ENCODE measurements around the gene IL17RD.
"Not testable (repeated sequence)": the region's sequence is repeated elsewhere in the genome, so short reads cannot be mapped to it uniquely, and the experiment has no call there.

Gene IL17RD

DNA sequence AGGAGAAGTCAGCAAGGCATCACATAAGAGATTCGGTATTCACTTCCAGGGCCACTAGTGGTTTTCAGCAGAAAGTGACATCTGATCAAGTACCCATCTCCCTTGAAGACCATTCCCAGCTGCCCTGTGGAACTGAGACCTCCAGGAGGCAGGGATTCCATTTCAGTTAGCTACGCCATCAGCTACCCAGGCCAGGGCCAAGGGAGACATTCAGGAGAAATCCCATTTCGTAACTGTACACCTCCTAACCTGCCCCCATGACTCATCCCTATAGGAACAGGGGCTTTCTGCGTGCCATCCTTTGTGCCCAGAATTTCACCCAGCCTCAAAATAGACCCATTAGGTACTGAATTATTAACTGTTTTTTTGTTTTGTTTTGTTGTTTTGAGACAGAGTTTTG lies 79.9 kb downstream of the IL17RD start (continued):
- TF ChIP-seq ZNF561 (tag by site-specific recombination; IDR thresholded peaks at IDR 0.05; ENCODE audit: borderline replicate concordance) (no peak), ZNF830 (tag by site-specific recombination; IDR thresholded peaks at IDR 0.05; ENCODE audit: low read depth) (no peak)
- TF ChIP-seq, protein P1, sequence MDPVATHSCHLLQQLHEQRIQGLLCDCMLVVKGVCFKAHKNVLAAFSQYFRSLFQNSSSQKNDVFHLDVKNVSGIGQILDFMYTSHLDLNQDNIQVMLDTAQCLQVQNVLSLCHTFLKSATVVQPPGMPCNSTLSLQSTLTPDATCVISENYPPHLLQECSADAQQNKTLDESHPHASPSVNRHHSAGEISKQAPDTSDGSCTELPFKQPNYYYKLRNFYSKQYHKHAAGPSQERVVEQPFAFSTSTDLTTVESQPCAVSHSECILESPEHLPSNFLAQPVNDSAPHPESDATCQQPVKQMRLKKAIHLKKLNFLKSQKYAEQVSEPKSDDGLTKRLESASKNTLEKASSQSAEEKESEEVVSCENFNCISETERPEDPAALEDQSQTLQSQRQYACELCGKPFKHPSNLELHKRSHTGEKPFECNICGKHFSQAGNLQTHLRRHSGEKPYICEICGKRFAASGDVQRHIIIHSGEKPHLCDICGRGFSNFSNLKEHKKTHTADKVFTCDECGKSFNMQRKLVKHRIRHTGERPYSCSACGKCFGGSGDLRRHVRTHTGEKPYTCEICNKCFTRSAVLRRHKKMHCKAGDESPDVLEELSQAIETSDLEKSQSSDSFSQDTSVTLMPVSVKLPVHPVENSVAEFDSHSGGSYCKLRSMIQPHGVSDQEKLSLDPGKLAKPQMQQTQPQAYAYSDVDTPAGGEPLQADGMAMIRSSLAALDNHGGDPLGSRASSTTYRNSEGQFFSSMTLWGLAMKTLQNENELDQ (tag by site-specific recombination; IDR thresholded peaks at IDR 0.05; ENCODE audit: low read depth), result no peak

DNA sequence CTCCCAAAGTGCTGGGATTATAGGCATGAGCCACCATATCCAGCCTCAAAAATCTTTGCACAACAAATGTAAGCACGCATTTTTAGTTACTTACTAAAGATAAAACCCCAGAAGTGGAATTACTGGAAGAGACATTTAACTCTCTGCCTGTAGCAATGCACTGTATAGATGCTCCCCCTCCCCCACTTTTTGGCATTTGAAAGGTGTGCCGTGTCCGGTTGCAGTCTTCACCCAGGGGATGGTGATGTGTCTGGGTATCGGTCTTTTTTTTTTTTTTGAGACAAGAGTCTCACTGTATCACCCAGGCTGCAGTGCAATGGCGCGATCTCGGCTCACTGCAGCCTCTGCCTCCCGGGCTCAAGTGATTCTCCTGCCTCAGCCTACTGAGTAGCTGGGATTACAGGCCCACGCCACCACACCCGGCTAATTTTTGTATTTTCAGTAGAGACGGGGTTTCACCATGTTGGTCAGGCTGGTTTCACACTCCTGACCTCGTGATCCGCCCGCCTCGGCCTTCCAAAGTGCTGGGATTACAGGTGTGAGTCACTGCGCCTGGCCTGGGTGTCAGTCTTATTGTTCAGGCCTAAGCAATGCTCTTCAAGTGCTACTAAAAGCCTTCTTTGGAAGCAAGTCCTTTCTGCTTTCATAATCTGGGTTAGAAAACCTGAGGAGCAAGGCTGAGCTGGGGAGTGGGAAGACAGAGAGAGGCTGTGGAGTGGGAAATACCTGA lies 81.7 kb downstream of the IL17RD start:
- POLR2A ChIA-PET, result interaction anchor here (0.6 kb wide), 1 partner anchor 252 kb away, joined by 4 read pairs; no protein-coding TSS in a partner anchor
- CTCF ChIA-PET, result interaction anchor here (0.6 kb wide), 1 partner anchor 88 kb away, joined by 5 read pairs; no protein-coding TSS in a partner anchor

DNA sequence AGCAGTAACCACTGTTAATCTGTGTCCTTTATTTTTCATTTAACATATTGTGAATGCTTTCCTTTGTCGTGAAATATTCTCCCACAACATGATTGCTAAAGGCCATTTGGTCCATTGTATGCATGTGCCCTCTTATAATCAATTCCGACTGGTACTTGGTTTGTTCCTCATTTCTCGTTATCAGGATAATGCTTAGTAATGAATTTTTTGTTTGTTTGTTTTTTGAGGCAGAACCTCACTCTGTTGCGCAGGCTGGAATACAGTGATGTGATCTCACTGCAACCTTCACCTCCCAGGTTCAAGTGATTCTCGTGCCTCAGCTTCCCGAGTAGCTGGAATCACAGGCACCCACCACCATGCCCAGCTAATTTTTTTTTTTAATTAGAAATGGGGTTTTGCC lies 82.7 kb downstream of the IL17RD start:
- TF ChIP-seq KLF10 (tag by site-specific recombination; IDR thresholded peaks at IDR 0.05) (no peak), PRDM1 (tag by site-specific recombination; IDR thresholded peaks at IDR 0.05) (no peak), ZNF843 (tag by site-specific recombination; IDR thresholded peaks at IDR 0.05) (no peak), ZNF785 (tag by site-specific recombination; IDR thresholded peaks at IDR 0.05) (no peak), ZNF776 (tag by site-specific recombination; IDR thresholded peaks at IDR 0.05; ENCODE audit: borderline replicate concordance) (no peak), SCRT1 (tag by site-specific recombination; IDR thresholded peaks at IDR 0.05; ENCODE audit: borderline replicate concordance) (no peak), ZNF140 (tag by site-specific recombination; IDR thresholded peaks at IDR 0.05) (no peak), ZNF549 (tag by site-specific recombination; IDR thresholded peaks at IDR 0.05) (no peak)
- TF ChIP-seq, protein P2, sequence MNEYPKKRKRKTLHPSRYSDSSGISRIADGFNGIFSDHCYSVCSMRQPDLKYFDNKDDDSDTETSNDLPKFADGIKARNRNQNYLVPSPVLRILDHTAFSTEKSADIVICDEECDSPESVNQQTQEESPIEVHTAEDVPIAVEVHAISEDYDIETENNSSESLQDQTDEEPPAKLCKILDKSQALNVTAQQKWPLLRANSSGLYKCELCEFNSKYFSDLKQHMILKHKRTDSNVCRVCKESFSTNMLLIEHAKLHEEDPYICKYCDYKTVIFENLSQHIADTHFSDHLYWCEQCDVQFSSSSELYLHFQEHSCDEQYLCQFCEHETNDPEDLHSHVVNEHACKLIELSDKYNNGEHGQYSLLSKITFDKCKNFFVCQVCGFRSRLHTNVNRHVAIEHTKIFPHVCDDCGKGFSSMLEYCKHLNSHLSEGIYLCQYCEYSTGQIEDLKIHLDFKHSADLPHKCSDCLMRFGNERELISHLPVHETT (tag by site-specific recombination; IDR thresholded peaks at IDR 0.05), result no peak
- TF ChIP-seq, protein P3, sequence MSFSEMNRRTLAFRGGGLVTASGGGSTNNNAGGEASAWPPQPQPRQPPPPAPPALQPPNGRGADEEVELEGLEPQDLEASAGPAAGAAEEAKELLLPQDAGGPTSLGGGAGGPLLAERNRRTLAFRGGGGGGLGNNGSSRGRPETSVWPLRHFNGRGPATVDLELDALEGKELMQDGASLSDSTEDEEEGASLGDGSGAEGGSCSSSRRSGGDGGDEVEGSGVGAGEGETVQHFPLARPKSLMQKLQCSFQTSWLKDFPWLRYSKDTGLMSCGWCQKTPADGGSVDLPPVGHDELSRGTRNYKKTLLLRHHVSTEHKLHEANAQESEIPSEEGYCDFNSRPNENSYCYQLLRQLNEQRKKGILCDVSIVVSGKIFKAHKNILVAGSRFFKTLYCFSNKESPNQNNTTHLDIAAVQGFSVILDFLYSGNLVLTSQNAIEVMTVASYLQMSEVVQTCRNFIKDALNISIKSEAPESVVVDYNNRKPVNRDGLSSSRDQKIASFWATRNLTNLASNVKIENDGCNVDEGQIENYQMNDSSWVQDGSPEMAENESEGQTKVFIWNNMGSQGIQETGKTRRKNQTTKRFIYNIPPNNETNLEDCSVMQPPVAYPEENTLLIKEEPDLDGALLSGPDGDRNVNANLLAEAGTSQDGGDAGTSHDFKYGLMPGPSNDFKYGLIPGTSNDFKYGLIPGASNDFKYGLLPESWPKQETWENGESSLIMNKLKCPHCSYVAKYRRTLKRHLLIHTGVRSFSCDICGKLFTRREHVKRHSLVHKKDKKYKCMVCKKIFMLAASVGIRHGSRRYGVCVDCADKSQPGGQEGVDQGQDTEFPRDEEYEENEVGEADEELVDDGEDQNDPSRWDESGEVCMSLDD (tag by site-specific recombination; IDR thresholded peaks at IDR 0.05), result no peak
- TF ChIP-seq, protein P4, sequence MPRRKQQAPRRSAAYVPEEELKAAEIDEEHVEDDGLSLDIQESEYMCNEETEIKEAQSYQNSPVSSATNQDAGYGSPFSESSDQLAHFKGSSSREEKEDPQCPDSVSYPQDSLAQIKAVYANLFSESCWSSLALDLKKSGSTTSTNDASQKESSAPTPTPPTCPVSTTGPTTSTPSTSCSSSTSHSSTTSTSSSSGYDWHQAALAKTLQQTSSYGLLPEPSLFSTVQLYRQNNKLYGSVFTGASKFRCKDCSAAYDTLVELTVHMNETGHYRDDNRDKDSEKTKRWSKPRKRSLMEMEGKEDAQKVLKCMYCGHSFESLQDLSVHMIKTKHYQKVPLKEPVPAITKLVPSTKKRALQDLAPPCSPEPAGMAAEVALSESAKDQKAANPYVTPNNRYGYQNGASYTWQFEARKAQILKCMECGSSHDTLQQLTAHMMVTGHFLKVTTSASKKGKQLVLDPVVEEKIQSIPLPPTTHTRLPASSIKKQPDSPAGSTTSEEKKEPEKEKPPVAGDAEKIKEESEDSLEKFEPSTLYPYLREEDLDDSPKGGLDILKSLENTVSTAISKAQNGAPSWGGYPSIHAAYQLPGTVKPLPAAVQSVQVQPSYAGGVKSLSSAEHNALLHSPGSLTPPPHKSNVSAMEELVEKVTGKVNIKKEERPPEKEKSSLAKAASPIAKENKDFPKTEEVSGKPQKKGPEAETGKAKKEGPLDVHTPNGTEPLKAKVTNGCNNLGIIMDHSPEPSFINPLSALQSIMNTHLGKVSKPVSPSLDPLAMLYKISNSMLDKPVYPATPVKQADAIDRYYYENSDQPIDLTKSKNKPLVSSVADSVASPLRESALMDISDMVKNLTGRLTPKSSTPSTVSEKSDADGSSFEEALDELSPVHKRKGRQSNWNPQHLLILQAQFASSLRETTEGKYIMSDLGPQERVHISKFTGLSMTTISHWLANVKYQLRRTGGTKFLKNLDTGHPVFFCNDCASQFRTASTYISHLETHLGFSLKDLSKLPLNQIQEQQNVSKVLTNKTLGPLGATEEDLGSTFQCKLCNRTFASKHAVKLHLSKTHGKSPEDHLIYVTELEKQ (tag by site-specific recombination; IDR thresholded peaks at IDR 0.05; ENCODE audit: borderline replicate concordance), result no peak
- Histone ChIP-seq H3K9me3 (ENCODE audit: control insufficient read depth, insufficient read depth, low read depth, low read length) (no peaks in the 10 kb centered on the region), H3K27ac (ENCODE audit: extremely low read depth, low read depth, low read length) (no peak overlapping the region), H3K4me1 (ENCODE audit: control insufficient read depth, insufficient read depth, low read length) (no peaks in the 10 kb centered on the region; the same call in 1 of the 2 replicates), H3K36me3 (ENCODE audit: control insufficient read depth in 2 of 2, insufficient read depth in 1 of 2, low read length in 2 of 2) (no peaks in the 10 kb centered on the region), H3K4me3 (ENCODE audit: low read depth, low read length) (no peak overlapping the region)
- CTCF ChIA-PET, result interaction anchor here (0.6 kb wide), 1 partner anchor 87 kb away, joined by 5 read pairs; no protein-coding TSS in a partner anchor
- POLR2A ChIA-PET, result no interaction called here

More for the DNA sequence above, 81.7 kb downstream of the IL17RD start:
- H3K36me3 ChIP-seq (ENCODE audit: control insufficient read depth in 2 of 2, insufficient read depth in 1 of 2, low read length in 2 of 2); H3K4me1 ChIP-seq (ENCODE audit: control insufficient read depth, insufficient read depth, low read length); H3K4me3 ChIP-seq (ENCODE audit: low read depth, low read length); H3K27ac ChIP-seq (ENCODE audit: extremely low read depth, low read depth, low read length); H3K9me3 ChIP-seq (ENCODE audit: control insufficient read depth, insufficient read depth, low read depth, low read length): not testable (repeated sequence)
